OCI-LY3 (cell line): ENCODE measurements around the gene TXNDC9.

Source experiments
- H2AFZ ChIP-seq: fragments of 200-600, 300-600 bp; shearing (Covaris generic); 2 replicates; pipeline ENCODE4 v1.6.0; 2014; ENCODE audit warnings: antibody characterized with exemption, low read depth, low read length
- H3K27ac ChIP-seq: fragments of 200-600, 300-600 bp; sonication (generic); 2 replicates; pipeline ENCODE4 v1.5.1; 2014; ENCODE audit warnings: mild to moderate bottlenecking, low read length, moderate library complexity, mixed read lengths
- H3K27me3 ChIP-seq: fragments of 200-600, 300-600 bp; sonication (generic); 2 replicates; pipeline ENCODE4 v1.6.1; 2014; ENCODE audit warnings: low read depth, low read length, mixed read lengths
- H3K36me3 ChIP-seq: fragments of 200-600, 300-600 bp; sonication (generic); replicated peaks from 2 replicates; pipeline ENCODE3; 2014; ENCODE audit warnings: low read depth, low read length, mixed read lengths
- H3K4me1 ChIP-seq: fragments of 300-600, 200-600 bp; sonication (generic); 2 replicates; pipeline ENCODE4 v1.6.1; 2014; ENCODE audit warnings: low read length, mixed read lengths
- H3K4me2 ChIP-seq: fragments of 200-600, 300-600 bp; sonication (generic); 2 replicates; pipeline ENCODE4 v1.6.1; 2014; ENCODE audit warnings: low read length, mixed read lengths
- H3K4me3 ChIP-seq: fragments of 300-600, 200-600 bp; sonication (generic); 2 replicates; pipeline ENCODE4 v1.5.1; 2014; ENCODE audit warnings: antibody characterized with exemption, mild to moderate bottlenecking, low read length, moderate library complexity
- H3K79me2 ChIP-seq: fragments of 300-600, 200-600 bp; shearing (Covaris generic); 2 replicates; pipeline ENCODE4 v1.6.1; 2014; ENCODE audit warnings: mild to moderate bottlenecking, low read length, mixed read lengths
- H3K9ac ChIP-seq: fragments of 300-600, 200-600 bp; shearing (Covaris generic); 2 replicates; pipeline ENCODE4 v1.6.0; 2014; ENCODE audit warnings: mild to moderate bottlenecking, low read length, moderate library complexity
- H3K9me3 ChIP-seq: fragments of 200-600, 300-600 bp; shearing (Covaris generic); 2 replicates; pipeline ENCODE4 v1.6.1; 2014; ENCODE audit warnings: low read length, mixed read lengths; ENCODE audit not compliant: insufficient read depth
- H4K20me1 ChIP-seq: fragments of 200-600, 300-600 bp; sonication (generic); 2 replicates; pipeline ENCODE4 v1.6.1; 2016; ENCODE audit warnings: low read length, mixed read lengths; ENCODE audit not compliant: insufficient read depth
- CTCF ChIP-seq: fragments of 200-600, 300-600 bp; sonication (generic); IDR thresholded peaks from 2 replicates; pipeline ENCODE4 v1.5.1; 2014; ENCODE audit warnings: antibody characterized with exemption, low read length, low read depth
- EZH2phosphoT487 ChIP-seq: fragments of 200-600 bp; shearing (Covaris generic); IDR thresholded peaks from 2 replicates; pipeline ENCODE4 v1.6.1; 2018; ENCODE audit warnings: antibody characterized with exemption, mixed run types, low read depth

TXNDC9 gene

GRCh38 chr2:99275882-99276281, 60.3 kb downstream of the TXNDC9 start:
- no peak overlapping the region for H2AFZ ChIP-seq
- H4K20me1 ChIP-seq, result no peaks in the 10 kb centered on the region
- H3K4me2 ChIP-seq, result no peak overlapping the region
- no peaks in the 10 kb centered on the region for H3K79me2 ChIP-seq
- H3K9ac ChIP-seq, result no peak overlapping the region
- H3K36me3 ChIP-seq, result peaks cover 10% of the 10 kb centered on the region
- no peak overlapping the region for H3K4me3 ChIP-seq
- TF ChIP-seq EZH2phosphoT487 (no peak), CTCF (no peak)
- H3K9me3 ChIP-seq, result no peaks in the 10 kb centered on the region
- no peaks in the 10 kb centered on the region for H3K4me1 ChIP-seq
- H3K27me3 ChIP-seq, result no peaks in the 10 kb centered on the region
- no peak overlapping the region for H3K27ac ChIP-seq
